GM19395 (cell line): Measurements from ENCODE around the gene SHLD1.

Source experiments
- ATAC-seq: cut with Tn5 transposase; IDR thresholded peaks from one replicate; pipeline ENCODE4 v1.9.1; 2021; ENCODE audit warnings: mild to moderate bottlenecking, moderate library complexity; ENCODE audit not compliant: unreplicated experiment

Gene SHLD1

DNA sequence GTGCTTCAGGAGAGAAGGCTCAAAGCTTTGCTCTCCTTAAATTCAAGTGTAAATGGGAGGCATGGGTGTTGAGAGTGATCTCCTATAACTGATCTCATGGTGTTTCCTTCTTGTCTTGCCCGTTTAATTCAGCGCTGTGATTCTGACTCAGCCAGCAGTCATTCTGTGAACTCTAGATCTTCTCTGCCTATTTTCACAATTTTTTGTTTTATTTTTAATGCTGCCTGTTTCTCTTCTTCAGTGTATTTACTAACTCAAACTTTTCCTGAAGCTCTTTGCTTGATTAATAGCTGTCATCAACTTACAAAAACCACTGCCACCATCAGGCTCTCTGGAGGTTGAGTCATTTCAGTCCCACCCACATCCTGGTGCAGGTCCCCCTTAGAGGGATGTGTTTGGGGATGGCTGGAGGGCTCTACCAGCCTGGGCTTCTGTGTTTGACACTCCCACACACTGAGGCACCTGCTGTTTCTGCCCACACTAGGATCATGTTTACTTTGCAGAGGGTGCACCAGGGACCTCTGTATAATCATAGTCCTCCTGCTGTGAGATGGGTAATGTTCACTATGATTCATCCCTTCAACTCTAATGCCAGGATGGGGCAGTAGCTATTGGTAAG lies 94.0 kb downstream of the SHLD1 start:
- peak; percentile 82 for ATAC-seq

GRCh38 chr20:5845681-5846615 lies 95.7 kb downstream of the SHLD1 start:
- ATAC-seq, result no peak

DNA sequence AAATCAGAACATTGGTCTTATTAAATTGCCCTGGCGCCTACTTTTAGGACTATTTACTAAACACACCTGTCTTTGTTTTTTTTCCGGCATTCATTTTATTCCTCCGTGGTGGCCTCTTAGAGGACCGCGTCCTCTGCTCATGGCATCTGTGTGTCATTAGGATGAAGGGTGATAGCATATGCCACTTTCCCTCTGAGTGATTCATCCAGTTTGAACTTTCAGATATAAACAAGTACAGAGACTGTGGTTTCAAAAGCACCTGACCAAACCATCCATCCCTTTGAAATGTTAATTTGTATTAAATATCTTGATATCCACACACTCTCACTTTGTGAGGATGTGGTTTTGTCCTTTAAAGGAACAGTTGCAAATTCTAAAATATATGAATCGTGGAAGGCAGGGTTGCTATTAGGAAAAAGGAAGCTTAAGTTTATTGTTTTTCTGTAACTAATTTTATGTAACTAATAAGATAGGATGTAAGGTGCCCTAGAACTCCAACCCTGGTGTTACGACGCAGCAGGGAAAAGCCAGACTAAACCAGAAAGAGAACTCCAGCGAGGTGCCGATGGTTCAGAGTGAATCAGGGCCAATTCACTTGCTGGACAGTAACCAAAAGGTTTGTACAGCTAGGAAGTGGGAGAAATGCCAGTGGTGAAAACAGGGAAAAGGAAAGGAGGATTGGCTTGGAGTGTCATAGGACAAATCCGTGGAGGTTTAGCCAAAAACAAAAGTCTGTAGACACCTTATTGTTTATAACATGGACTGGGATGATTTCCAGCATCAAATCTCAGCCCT lies 98.7 kb downstream of the SHLD1 start:
- no peak for ATAC-seq

DNA sequence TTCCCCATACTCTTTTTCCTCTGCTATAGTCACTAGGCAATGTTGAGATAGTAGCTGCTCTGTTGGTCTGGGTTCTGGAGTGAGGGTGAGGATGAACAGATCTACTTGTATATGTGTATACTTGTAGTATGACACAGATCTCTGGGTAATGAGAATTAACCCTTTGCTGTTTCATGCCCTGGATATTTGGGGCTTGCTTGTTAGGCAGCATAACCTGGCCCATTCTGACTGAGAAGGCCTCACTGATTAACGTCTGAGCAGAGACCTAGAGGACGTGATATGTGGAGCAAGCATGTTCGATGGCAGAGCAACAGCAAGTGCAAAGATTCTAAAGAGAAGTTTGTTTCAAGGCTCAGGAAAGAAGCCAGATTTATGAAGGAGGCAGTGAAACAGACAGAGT lies 105.7 kb downstream of the SHLD1 start:
- ATAC-seq, result no peak

- ATAC-seq, result no peak
Observed at GRCh38 chr20:5859608-5860007, 109.4 kb downstream of the SHLD1 start.

- ATAC-seq, result no peak
Observed at GRCh38 chr20:5862703-5863039, 112.5 kb downstream of the SHLD1 start.

DNA sequence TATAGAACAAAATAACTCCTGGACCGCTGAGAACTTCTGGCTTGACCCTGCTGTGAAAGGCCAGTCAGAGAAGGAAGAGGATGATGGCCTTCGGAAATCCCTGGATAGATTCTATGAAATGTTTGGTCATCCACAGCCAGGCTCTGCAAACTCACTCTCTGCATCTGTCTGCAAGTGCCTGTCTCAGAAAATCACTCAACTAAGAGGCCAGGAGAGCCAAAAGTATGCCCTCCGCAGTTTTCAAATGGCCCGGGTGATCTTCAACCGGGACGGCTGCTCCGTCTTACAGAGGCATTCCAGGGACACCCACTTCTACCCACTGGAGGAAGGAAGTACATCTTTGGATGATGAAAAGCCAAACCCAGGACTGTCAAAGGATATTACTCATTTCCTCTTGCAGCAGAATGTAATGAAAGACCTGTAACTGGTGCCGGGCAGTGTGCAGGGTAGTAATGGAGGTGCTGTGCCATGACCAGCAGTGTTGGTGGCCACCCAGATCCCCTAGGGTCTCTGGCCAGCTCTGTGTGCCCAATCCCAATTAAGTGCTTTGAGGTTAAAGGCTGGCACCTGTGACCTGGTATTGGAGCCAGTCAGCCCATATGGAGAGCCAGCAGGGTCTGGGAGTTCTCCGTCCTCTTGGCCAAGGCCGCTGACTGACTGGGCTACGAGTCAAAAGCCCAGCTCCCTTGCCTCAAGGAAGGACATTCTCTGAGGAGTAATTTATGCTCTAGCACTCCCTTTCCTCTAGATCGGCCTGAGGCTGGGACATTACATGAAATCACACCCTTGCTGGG lies 113.0 kb downstream of the SHLD1 start:
- no peak for ATAC-seq

- ATAC-seq, result no peak
Observed at GRCh38 chr20:5864428-5864827, 114.2 kb downstream of the SHLD1 start.

GRCh38 chr20:5864873-5865587 lies 114.8 kb downstream of the SHLD1 start:
- ATAC-seq, result no peak

GRCh38 chr20:5865604-5866003 lies 115.4 kb downstream of the SHLD1 start:
- no peak for ATAC-seq

GRCh38 chr20:5870568-5870981 lies 120.4 kb downstream of the SHLD1 start:
- no peak for ATAC-seq

- no peak for ATAC-seq
Observed at GRCh38 chr20:5871459-5872410, 121.5 kb downstream of the SHLD1 start.

DNA sequence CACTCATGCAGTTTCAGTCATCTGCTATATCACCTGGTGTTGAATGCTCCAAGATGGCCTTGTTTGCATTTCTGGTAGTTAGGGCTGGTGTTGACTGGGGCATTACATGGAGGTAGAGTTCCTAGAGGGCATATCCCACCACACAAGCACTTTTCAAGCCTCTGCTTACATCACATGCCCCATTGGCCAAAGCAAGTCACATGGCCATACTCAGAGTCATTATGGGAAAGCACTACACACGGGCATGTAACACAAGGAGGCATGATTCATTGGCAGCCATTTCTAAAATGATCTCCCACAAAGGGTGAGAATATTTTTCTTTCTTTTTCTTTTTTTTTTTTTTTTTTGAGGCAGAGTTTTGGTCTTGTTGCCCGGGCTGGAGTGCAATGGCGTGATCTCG lies 126.9 kb downstream of the SHLD1 start:
- no peak for ATAC-seq

DNA sequence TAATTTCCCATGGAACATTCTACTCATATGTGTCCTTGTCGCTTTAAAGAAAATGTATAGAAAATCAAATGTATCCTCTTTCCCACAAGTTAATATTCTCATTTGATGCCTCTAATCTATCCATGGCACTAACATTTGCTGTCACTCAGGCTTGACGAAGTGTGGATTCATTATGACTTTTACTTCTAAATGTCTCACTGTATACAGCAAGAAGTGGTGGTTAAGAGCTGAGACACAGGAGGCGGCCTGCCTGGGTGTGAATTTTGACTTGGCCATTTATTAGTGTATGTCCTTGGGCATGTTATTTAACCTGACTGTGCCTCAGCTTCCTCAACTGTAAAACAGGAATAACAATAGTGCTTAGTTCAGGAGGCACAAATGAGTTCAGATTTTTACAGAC lies 130.1 kb downstream of the SHLD1 start:
- ATAC-seq, result no peak

GRCh38 chr20:5881703-5882102 lies 131.5 kb downstream of the SHLD1 start:
- no peak for ATAC-seq

DNA sequence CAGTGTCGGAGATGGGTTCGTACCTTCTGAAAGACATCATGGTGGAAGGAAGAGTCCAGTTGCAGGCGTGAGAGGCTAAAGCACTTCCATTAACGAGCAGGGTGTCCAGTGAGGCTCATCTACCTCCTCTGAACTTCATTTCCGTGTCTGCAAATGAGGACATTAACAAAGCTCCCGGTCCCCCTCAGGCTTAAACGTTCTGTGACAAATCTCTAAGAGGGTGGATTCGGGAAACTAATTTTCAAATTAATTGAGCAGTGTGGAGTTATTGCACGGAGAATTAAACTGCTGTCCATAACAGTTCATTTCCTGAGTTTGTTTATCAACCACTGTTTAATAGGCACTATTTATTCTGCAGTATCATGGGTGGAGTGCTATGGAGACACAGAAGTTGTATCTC lies 132.0 kb downstream of the SHLD1 start:
- ATAC-seq, result no peak

GRCh38 chr20:5884465-5885335 lies 134.5 kb downstream of the SHLD1 start:
- ATAC-seq, result no peak

- no peak for ATAC-seq
Observed at GRCh38 chr20:5885866-5886265, 135.7 kb downstream of the SHLD1 start.
